ENCODE results near the gene OR10J5. TPM values are rescaled to one million over a fixed set of nuclear protein-coding genes. Genes with fewer than 3 reads are reported as not detected.

The OR10J5 gene
- total and polyA plus RNA-seq, 2 of the 4 experiments (the other 2 are of a cell fraction) = not detected

- Histone ChIP-seq H3K23ac (ENCODE audit: low read depth, low read length) (no peak overlapping the region), H3K79me1 (ENCODE audit: low read depth in 1 of 2, low read length in 2 of 2) (no peaks in the 10 kb centered on the region), H2AK5ac (ENCODE audit: low read depth, low read length) (no peak overlapping the region), H3K27me3 (ENCODE audit: control insufficient read depth, insufficient read depth, low read length) (no peaks in the 10 kb centered on the region), H3K4me3 (ENCODE audit: insufficient read depth, low read depth, low read length) (no peak overlapping the region), H2BK20ac (ENCODE audit: low read depth, low read length) (no peak overlapping the region), H3K9ac (ENCODE audit: low read depth, low read length) (no peak overlapping the region), H2AFZ (replicated peaks; ENCODE audit: low read length, poor library complexity) (no peak overlapping the region), H3K18ac (ENCODE audit: low read depth, low read length) (no peak overlapping the region), H2BK15ac (ENCODE audit: low read depth, low read length) (no peak overlapping the region), H3K14ac (replicated peaks; ENCODE audit: low read depth, low read length) (no peak overlapping the region), H2AK9ac (replicated peaks; ENCODE audit: low read depth, low read length, poor library complexity) (no peak overlapping the region), H4K5ac (ENCODE audit: low read depth, low read length) (no peak overlapping the region), H2BK5ac (ENCODE audit: low read depth, low read length, poor library complexity, severe bottlenecking) (no peak overlapping the region), H2BK120ac (ENCODE audit: low read depth, low read length) (no peak overlapping the region), H4K20me1 (ENCODE audit: insufficient read depth, low read length) (no peaks in the 10 kb centered on the region), H4K91ac (ENCODE audit: insufficient read depth, low read depth, low read length) (no peak overlapping the region), H3K27ac (ENCODE audit: insufficient read depth, low read length) (no peak overlapping the region), H3K4me2 (ENCODE audit: low read depth, low read length) (no peak overlapping the region), H3K9me1 (ENCODE audit: insufficient read depth, low read length) (no peaks in the 10 kb centered on the region), H3K9me3 (ENCODE audit: control insufficient read depth, insufficient read depth, low read length) (no peaks in the 10 kb centered on the region), H4K8ac (ENCODE audit: low read depth in 2 of 2, low read length in 2 of 2) (no peak overlapping the region), H3K4ac (ENCODE audit: low read depth, low read length) (no peak overlapping the region), H3K4me1 (ENCODE audit: control insufficient read depth, insufficient read depth, low read length) (no peaks in the 10 kb centered on the region), H3K56ac (ENCODE audit: extremely low read depth, insufficient read depth, low read length) (no peak overlapping the region), H3K36me3 (ENCODE audit: control insufficient read depth, insufficient read depth, low read length) (no peaks in the 10 kb centered on the region)
- ATAC-seq (ENCODE audit: low read depth) = no peak
- dilution Hi-C loops (cut with HindIII; ENCODE audit: low sequenced_read_pairs, unreplicated experiment) (no loop called here), in situ Hi-C loops (cut with MboI; ENCODE audit: low sequenced_read_pairs) (no loop called here), intact Hi-C loops (cut with micrococcal nuclease) (no loop called here)
- ChIA-PET CTCF (no interaction called here), POLR2A (ENCODE audit: unreplicated experiment) (no interaction called here)
- no TSS peak for BruUV-seq (replicated peaks)
- DNase-seq = no peak
- TF ChIP-seq RFX5 (IDR thresholded peaks at IDR 0.05; ENCODE audit: low read depth, low read length) (no peak), POLR2A (IDR thresholded peaks at IDR 0.05; ENCODE audit: low read depth, low read length) (no peak), NFE2L2 (IDR thresholded peaks at IDR 0.05; ENCODE audit: low read depth, low read length) (no peak)
These were observed 25.7 kb upstream of the OR10J5 start for GRCh38 chr1:159561497-159561896.

All from IMR-90 (cell line).